Activated T-helper 17 cell treated with anti-CD3 and anti-CD28 coated beads, Interleukin-2, amount 50 U/mL, for 72 hours (primary cell): ENCODE measurements around the gene UBAC1. TPM values are rescaled to one million over a fixed set of nuclear protein-coding genes. Genes with fewer than 3 reads are reported as not detected.
"Not testable (repeated sequence)": the region's sequence is repeated elsewhere in the genome, so short reads cannot be mapped to it uniquely, and the experiment has no call there.

Source experiments
- ATAC-seq: fragments of 150-1000 bp; cut with Tn5 transposase; replicated peaks from 2 replicates; pipeline ENCODE4 v1.10.0; 2021; ENCODE audit warnings: mild to moderate bottlenecking, moderate library complexity
- H3K27ac Mint-ChIP-seq: one replicate; pipeline ENCODE4 v1.8.0; 2022; ENCODE audit warnings: mixed read lengths
- H3K27me3 Mint-ChIP-seq: one replicate; pipeline ENCODE4 v1.8.0; 2022; ENCODE audit warnings: mixed read lengths
- H3K36me3 Mint-ChIP-seq: one replicate; pipeline ENCODE4 v1.8.0; 2022; ENCODE audit warnings: low read depth, mild to moderate bottlenecking, mixed read lengths
- H3K4me1 Mint-ChIP-seq: one replicate; pipeline ENCODE4 v1.8.0; 2022; ENCODE audit warnings: mixed read lengths
- H3K4me3 Mint-ChIP-seq: one replicate; pipeline ENCODE4 v1.8.0; 2022; ENCODE audit warnings: mild to moderate bottlenecking, mixed read lengths
- H3K9me3 Mint-ChIP-seq: one replicate; pipeline ENCODE4 v1.8.0; 2022; ENCODE audit warnings: mixed read lengths
- total RNA-seq, 2 donors: library from RNA; stranded (reverse); gene quantifications; one replicate each; pipeline ENCODE4 v1.2.3, GENCODE V29; 2022

The UBAC1 gene
- total RNA-seq, 2 donors from 2014 or later, result 37.8 to 39.8 TPM

DNA sequence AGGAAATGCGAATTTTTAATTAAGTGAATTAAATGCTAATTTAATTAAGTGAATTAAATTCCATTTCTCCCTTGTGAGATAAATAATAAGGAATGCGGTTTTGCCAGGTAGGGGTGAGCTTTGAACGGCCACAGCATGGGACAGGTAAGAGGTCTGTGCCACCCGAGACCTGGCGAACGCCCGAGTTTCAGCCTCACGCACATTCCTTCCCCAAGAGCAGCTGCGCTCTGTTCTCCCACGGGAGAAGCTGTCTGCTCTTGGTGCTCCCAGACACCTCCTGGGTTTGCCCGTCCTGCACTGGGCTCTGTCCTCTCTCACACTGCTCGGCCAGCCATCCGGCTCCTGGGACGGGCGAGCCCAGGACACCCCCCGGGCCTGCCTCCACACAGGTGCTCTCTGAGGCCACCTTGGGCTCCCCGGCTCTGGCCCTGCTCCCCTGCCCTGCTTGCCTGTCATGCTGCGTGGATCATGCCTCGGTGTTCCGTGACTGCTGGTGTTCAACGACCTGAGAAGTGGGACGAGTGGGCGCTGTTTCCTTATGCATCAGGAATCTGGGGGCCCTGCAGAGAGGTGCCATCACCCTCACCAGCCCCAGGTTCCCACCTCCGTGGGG lies 40.1 kb downstream of the UBAC1 start:
- ATAC-seq, result no peak
- peaks cover 14% of the 10 kb centered on the region for H3K9me3 Mint-ChIP-seq
- no peak overlapping the region for H3K4me3 Mint-ChIP-seq
- H3K27ac Mint-ChIP-seq, result no peak overlapping the region
- no peaks in the 10 kb centered on the region for H3K27me3 Mint-ChIP-seq
- H3K4me1 Mint-ChIP-seq, result peaks cover 6% of the 10 kb centered on the region
- peaks cover 14% of the 10 kb centered on the region for H3K36me3 Mint-ChIP-seq

DNA sequence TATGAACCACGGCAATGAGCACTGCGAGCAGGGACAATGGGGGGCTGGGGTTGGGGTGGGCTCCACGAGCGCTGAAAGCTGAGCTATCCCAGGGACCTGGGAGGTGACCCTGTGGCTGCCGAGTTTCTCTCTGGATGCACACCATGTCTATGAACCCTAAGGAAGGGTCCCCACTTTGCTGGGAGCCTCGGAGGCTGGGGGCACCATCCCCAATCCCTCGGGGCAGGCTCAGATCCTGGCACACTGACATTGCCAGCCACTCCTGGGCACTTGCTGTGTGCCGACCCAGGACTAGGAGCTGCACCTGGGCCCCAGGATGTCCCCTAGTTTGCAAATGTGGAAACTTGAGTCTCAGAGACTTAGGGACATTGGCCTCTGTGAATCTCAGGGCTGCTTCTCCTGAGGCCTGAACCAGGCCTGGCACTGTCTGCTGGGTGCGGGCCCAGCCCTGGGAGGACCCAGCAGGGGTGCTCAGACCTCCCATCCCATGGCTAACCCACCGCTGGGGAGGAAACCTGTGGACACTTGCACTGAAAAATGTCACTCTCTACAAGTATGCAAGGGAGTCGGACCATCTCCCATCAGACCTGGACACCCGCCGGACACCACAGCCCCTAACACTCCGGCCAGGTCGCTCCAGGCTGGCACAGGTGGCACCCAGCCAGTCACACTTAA lies 40.8 kb downstream of the UBAC1 start:
- H3K9me3 Mint-ChIP-seq, result peaks cover 14% of the 10 kb centered on the region
- ATAC-seq, result no peak
- H3K4me3 Mint-ChIP-seq, result no peak overlapping the region
- no peak overlapping the region for H3K27ac Mint-ChIP-seq
- peaks cover 6% of the 10 kb centered on the region for H3K4me1 Mint-ChIP-seq
- no peaks in the 10 kb centered on the region for H3K27me3 Mint-ChIP-seq
- H3K36me3 Mint-ChIP-seq, result peaks cover 15% of the 10 kb centered on the region

DNA sequence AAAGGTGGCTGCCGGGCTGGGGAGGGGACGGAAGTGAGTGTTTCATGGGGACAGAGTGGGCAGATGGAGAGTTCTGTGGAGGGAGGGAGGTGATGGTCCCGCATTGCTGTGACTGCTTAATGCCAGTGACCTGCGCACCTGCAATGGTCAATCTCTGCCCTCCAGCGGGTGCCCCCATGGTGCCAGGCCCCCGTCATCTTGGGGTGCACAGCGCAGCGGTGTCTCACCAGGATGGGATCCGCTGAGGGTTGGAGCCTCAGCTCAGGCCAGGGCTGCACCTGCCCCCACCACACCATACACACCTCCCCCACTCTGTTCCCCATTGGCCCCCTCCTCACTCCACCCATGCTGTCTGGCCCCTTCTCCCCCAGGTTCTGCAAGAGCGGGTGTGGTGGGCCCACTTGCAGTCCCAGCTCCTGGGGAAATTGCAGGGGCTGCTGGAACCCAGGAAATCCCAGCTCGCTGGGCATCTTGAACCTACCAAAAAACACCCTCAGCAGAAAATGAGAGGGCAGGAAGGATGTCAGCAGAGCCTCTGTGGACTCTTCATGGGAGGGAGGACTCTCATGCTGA lies 41.8 kb downstream of the UBAC1 start:
- no peak overlapping the region for H3K27ac Mint-ChIP-seq
- H3K9me3 Mint-ChIP-seq, result peaks cover 14% of the 10 kb centered on the region
- no peak overlapping the region for H3K4me3 Mint-ChIP-seq

DNA sequence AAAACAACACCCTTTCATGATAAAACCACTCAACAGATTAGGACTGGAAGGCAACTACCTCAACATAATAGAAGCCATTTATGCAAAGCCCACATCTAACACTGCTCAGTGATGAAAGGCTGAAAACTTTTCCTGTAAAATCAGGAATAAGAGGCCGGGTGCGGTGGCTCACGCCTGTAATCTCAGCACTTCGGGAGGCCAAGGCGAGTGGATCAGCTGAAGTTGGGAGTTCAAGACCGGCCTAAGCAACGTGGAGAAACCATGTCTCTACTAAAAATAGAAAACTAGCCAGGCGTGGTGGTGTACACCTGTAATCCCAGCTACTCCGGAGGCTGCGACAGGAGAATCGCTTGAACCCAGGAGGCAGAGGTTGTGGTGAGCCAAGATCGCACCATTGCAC lies 44.9 kb downstream of the UBAC1 start:
- ATAC-seq, H3K27me3 Mint-ChIP-seq, H3K27ac Mint-ChIP-seq, H3K4me1 Mint-ChIP-seq, H3K4me3 Mint-ChIP-seq: not testable (repeated sequence)
- Mint-ChIP-seq H3K9me3 (peaks cover 18% of the 10 kb centered on the region), H3K36me3 (peaks cover 57% of the 10 kb centered on the region)

More for the DNA sequence above, 41.8 kb downstream of the UBAC1 start:
- ATAC-seq, result no peak
- Mint-ChIP-seq H3K36me3 (peaks cover 25% of the 10 kb centered on the region), H3K4me1 (no peaks in the 10 kb centered on the region), H3K27me3 (no peaks in the 10 kb centered on the region)

DNA sequence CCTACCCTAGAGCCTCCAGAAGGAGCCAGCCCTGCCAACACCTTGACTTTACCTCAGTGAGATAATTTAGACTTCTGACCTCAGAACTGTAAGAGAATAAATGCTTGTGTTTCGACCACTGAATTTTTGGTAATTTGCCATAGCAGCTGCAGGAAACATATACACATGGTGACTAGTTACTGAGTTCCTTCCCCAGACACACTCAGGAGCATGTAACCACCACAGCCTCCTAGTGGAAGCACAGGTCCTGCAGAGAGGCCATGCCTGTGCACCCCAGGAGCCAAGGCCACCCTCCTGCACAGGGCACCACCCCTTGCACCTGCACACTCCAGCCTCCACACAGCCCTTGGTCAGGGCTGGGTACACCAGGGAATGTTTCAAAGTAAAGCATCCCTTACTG lies 46.3 kb downstream of the UBAC1 start:
- Mint-ChIP-seq H3K4me3 (no peak overlapping the region), H3K27me3 (no peaks in the 10 kb centered on the region), H3K27ac (no peak overlapping the region), H3K36me3 (peaks cover 70% of the 10 kb centered on the region), H3K9me3 (peaks cover 18% of the 10 kb centered on the region), H3K4me1 (peaks cover 19% of the 10 kb centered on the region)
- no peak for ATAC-seq

DNA sequence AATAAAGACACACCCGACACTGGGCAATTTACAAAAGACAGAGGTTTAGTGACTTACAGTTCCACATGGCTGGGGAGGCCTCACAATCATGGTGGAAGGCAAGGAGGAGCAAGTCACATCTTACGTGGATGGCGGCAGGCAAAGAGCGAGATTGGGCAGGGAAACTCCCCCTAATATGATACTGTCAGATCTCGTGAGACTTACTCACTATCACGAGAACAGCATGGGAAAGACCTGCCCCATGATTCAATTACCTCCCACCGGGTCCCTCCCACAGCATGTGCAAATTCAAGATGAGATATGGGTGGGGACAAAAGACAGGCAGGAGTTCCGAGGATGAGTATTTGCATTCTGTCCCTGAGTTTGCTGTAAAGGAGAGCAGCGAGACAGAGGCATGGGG lies 49.9 kb downstream of the UBAC1 start:
- H3K9me3 Mint-ChIP-seq, ATAC-seq, H3K27me3 Mint-ChIP-seq, H3K4me3 Mint-ChIP-seq: not testable (repeated sequence)
- H3K36me3 Mint-ChIP-seq, result peaks cover 80% of the 10 kb centered on the region
- H3K4me1 Mint-ChIP-seq, result peaks cover 32% of the 10 kb centered on the region
- H3K27ac Mint-ChIP-seq, result peak overlapping the region; percentile 67

DNA sequence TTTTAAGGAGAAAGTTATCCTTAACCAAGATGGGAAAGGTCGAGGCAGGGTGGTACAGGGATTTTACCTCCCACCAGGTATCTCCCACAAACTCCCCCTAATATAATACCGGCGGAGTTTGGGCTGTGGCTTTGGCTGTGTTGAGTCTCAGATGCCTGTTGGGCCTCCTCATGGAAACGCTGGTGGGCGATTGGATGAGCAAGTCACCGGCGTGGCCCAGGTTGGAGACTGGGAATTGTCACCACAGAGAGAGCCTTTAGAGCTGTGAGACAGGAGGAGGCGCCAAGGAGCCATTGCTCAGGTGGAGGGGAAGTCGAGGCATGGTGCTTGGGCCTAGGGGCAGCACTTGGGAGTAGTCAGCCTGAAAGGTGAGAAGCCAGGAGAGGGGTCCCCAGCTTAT lies 50.4 kb downstream of the UBAC1 start:
- no peak overlapping the region for H3K27ac Mint-ChIP-seq
- H3K4me3 Mint-ChIP-seq, result no peak overlapping the region
- H3K36me3 Mint-ChIP-seq, result peaks cover 80% of the 10 kb centered on the region
- H3K9me3 Mint-ChIP-seq, result peaks cover 4% of the 10 kb centered on the region
- no peaks in the 10 kb centered on the region for H3K27me3 Mint-ChIP-seq
- no peak for ATAC-seq
- H3K4me1 Mint-ChIP-seq, result peaks cover 32% of the 10 kb centered on the region

DNA sequence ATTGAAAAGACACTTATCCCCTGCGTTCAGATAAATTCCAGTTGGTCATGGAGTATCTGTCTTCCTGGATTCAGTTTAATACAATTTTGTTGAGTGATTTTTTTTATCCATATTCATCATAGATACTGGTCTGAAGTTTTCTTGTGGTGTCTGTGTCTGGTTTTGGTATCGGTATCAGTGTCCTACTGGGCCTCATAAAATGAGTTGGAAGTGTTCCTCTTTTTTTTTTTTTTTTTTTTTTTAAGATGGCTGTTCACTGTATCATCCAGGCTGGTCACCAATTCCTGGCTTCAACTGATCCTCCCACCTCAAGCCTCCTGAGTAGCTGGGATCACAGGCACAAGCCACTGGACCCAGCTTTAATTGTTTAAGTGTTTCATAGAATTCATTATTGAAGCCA lies 51.0 kb downstream of the UBAC1 start:
- Mint-ChIP-seq H3K4me1 (peaks cover 35% of the 10 kb centered on the region), H3K27ac (no peak overlapping the region), H3K4me3 (peak overlapping the region; percentile 87), H3K36me3 (peaks cover 78% of the 10 kb centered on the region), H3K27me3 (no peaks in the 10 kb centered on the region), H3K9me3 (peaks cover 4% of the 10 kb centered on the region)
- no peak for ATAC-seq

DNA sequence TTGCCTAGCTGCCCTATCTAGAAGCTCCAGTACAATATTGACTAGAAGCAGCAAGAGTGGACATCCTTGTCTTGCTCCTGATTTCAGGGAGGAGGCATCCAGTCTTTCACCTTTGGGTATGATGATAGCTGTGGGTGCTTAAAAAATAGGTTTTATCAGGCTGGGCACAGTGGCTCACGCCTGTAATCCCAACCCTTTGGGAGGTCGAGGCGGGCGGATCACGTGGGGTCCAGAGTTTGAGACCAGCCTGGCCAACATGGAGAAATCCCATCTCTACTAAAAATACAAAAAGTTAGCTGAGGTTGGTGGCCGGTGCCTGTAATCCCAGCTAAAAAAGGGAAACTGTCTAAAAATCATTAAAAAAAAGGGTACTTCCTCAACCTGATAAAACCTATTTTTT lies 51.8 kb downstream of the UBAC1 start:
- Mint-ChIP-seq H3K36me3 (peaks cover 78% of the 10 kb centered on the region), H3K4me1 (peaks cover 40% of the 10 kb centered on the region), H3K9me3 (peaks cover 4% of the 10 kb centered on the region), H3K27ac (no peak overlapping the region), H3K27me3 (no peaks in the 10 kb centered on the region), H3K4me3 (peak overlapping the region; percentile 87)
- ATAC-seq, result no peak

DNA sequence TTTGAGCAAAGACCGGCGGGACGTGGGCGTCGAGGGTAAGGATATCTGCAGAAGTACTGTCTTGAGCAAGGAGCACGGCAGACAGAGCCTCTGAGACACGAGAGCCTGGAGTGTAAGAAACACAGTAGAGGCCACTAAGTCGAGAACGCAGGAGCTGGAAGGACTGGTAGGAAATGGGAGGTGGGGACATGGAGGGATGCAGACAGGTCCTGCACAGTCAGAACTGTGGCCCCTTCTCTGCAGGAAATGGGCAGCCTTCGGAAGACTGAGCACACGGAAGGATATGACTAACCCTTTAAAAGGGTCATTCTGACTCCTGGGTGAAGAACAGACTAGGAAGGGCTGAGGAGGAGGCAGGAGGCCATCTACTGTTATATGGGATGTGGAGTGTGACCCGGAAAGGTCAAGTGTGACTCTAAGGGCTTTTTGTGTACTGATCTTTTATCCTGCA lies 52.4 kb downstream of the UBAC1 start:
- Mint-ChIP-seq H3K36me3 (peaks cover 78% of the 10 kb centered on the region), H3K9me3 (peaks cover 3% of the 10 kb centered on the region), H3K27me3 (no peaks in the 10 kb centered on the region), H3K4me3 (peak overlapping the region; percentile 87), H3K27ac (peak overlapping the region; percentile 78), H3K4me1 (peaks cover 40% of the 10 kb centered on the region)
- peak; percentile 15 for ATAC-seq

DNA sequence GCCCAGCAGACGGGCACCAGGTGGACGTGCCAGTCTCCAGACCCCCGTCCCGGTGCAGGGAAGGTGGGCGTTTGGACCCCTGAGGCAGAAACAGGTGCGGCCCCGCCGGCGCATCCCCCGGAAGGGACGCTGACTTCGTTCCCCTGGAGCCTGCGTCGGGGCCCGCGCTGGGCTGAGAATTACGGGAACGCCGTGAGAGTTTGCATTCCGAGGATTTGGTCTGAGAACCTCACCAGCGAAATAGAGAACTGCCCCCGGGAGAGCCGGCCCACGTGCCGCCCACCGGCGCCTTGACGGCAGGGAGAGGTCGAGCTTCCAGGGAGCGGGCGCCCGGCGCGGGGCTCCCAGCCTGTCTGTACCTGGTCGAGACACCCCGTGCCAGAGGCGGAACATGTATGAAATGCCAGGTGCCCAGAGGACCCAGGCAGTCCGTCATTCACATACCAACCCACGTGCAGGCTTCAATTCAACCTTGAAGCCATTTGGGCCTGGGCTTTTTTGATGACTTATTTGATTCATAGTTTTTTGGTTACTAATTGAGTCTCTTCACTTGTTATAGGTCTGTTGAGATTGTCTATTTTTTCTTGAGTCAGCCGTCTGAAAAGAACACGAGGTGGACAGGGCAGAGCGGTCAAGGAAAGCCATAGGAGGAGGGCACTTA lies 53.0 kb downstream of the UBAC1 start:
- ATAC-seq, result no peak
- H3K9me3 Mint-ChIP-seq, result no peaks in the 10 kb centered on the region

DNA sequence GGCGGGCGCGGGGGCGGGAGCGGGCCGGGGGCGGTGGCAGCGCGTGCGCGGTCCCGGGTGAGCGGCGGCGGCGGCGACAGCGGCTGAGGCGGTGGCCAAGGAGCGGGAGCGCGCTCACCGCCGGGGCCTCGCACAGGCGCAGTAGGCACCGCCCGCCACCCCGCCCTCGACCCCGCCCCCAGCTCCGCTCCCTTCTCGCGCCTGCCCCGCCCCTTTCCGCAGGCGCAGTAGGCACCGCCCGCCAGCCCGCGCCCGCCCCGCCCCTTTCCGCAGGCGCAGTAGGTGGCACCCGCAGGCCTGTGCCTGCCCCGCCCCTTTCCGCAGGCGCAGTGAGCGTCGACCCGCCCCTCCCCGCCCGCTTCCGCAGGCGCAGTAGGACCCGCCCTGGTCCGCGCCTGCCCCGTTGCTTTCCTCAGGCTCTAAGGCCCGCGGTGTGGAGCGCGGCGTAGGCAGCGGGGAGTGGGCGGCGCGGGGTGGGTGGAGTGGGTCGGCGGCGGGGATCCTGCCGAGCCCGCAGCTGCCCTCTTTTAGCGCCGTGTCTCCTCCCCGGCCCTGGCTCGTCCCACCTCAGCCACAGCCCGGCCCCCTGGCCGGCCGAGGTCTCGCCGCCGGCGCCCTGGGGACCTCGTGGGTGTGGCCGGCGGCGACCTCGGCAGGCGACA lies 53.6 kb downstream of the UBAC1 start, which contains the start of gene CAMSAP1:
Gene CAMSAP1, minus strand, starts transcription at position 116 of the 662 bp plus-strand sequence. CDS start 387 bp downstream, outside the sequence.
- no peaks in the 10 kb centered on the region for H3K27me3 Mint-ChIP-seq

More for the DNA sequence above, 53.0 kb downstream of the UBAC1 start:
- Mint-ChIP-seq H3K27ac (peak overlapping the region; percentile 78), H3K4me1 (peaks cover 40% of the 10 kb centered on the region), H3K4me3 (peak overlapping the region; percentile 87), H3K27me3 (no peaks in the 10 kb centered on the region), H3K36me3 (peaks cover 78% of the 10 kb centered on the region)

DNA sequence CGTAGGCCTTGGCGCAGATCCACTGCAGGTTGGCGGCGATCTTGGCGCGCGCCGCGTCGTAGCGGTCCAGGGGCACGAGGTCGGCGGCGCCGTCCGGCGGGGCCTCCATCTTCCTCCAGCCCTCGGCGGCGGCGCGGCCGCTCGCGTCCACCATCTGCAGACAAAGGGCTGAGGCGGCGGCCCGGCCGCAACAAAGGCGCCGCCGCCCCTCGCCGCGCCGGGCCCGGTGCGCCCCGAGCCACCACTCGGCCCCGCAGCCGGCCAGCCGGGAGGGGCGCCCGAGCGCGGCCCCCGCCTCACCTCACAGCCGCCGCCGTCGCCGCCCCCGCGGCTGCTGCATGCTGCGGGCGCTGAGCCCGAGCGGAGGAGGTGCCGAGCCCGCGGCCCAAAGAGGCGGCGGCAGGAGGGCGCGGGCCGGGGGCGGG lies 54.2 kb downstream of the UBAC1 start:
- ATAC-seq, result peak; percentile 15
- no peaks in the 10 kb centered on the region for H3K9me3 Mint-ChIP-seq
- peaks cover 73% of the 10 kb centered on the region for H3K36me3 Mint-ChIP-seq
- H3K27me3 Mint-ChIP-seq, result no peaks in the 10 kb centered on the region
- peaks cover 42% of the 10 kb centered on the region for H3K4me1 Mint-ChIP-seq
- H3K4me3 Mint-ChIP-seq, result no peak overlapping the region
- no peak overlapping the region for H3K27ac Mint-ChIP-seq

More for the DNA sequence above, 53.6 kb downstream of the UBAC1 start, which contains the start of gene CAMSAP1:
- peak within 1 kb of the TSS; percentile 87 for H3K4me3 Mint-ChIP-seq
- peak; percentile 68 for ATAC-seq
- no peaks in the 10 kb centered on the region for H3K9me3 Mint-ChIP-seq
- H3K4me1 Mint-ChIP-seq, result peaks cover 40% of the 10 kb centered on the region
- peak within 1 kb of the TSS; percentile 92 for H3K27ac Mint-ChIP-seq
- H3K36me3 Mint-ChIP-seq, result peaks cover 75% of the 10 kb centered on the region
